ENCODE results near the gene SAMD4B. TPM values are rescaled to one million over a fixed set of nuclear protein-coding genes. Genes with fewer than 3 reads are reported as not detected.

The SAMD4B gene
- total and polyA plus RNA-seq, 9 of the 15 experiments (the other 6 are each of a cell fraction or from before 2014, with no cell fraction given) = 3.4 to 90.5 (median 38.0) TPM

- no peak for TF ChIP-seq NKRF (IDR thresholded peaks at IDR 0.05; ENCODE audit: borderline replicate concordance)
- TF ChIP-seq NELFE (IDR thresholded peaks at IDR 0.05; ENCODE audit: insufficient read depth, insufficient read length) = no peak
- TF ChIP-seq DPF2 (IDR thresholded peaks at IDR 0.05) = peak; percentile 80; the same call in 1 of the 2 replicates
- peak; percentile 22 for TF ChIP-seq POLR2B (IDR thresholded peaks at IDR 0.05; ENCODE audit: low read depth, partially characterized antibody)
- TF ChIP-seq RAD21 (CRISPR knock-in tag; conservative IDR thresholded peaks at IDR 0.05 in 1 of 2, IDR thresholded peaks at IDR 0.05 in 1 of 2) = no peak
- peak; percentile 25; the same call in 1 of the 2 replicates for TF ChIP-seq ZNF395 (CRISPR knock-in tag; IDR thresholded peaks at IDR 0.05)
- TF ChIP-seq ZBTB7A (IDR thresholded peaks at IDR 0.05; ENCODE audit: borderline replicate concordance, control insufficient read depth, low read depth, low read length) = no peak; the same call in none of the 2 replicates
- 0 out of 2 replicates have a peak, but pooled peaks have one; percentile 24 for TF ChIP-seq ARID2 (IDR thresholded peaks at IDR 0.05)
- no peak for TF ChIP-seq ZNF41 (CRISPR knock-in tag; conservative IDR thresholded peaks at IDR 0.05)
- no peak for TF ChIP-seq NCOA6 (IDR thresholded peaks at IDR 0.05)
- TF ChIP-seq ZBED1 (IDR thresholded peaks at IDR 0.05) = no peak
- TF ChIP-seq SRF (CRISPR knock-in tag; IDR thresholded peaks at IDR 0.05) = no peak
- TF ChIP-seq ZFX (CRISPR knock-in tag; IDR thresholded peaks at IDR 0.05) = peak; percentile 79
- no peak for TF ChIP-seq SUPT5H (IDR thresholded peaks at IDR 0.05)
- peak; percentile 29 to 71 for TF ChIP-seq MNT (conservative IDR thresholded peaks at IDR 0.05)
- TF ChIP-seq HDAC2 (IDR thresholded peaks at IDR 0.05) = peak; percentile 41; the same call in 1 of the 2 replicates
- 0 out of 2 replicates have a peak, but pooled peaks have one; percentile 6 for TF ChIP-seq ATF6 (CRISPR knock-in tag; IDR thresholded peaks at IDR 0.05)
- peak; percentile 96 for TF ChIP-seq JUND (IDR thresholded peaks at IDR 0.05; ENCODE audit: borderline replicate concordance, low read depth, low read length)
- peak; percentile 92; the same call in 1 of the 3 replicates for TF ChIP-seq JUND (tag; IDR thresholded peaks at IDR 0.05; ENCODE audit: borderline replicate concordance, low read depth, low read length)
- no peak for TF ChIP-seq TAL1 (IDR thresholded peaks at IDR 0.05)
These were observed 61.4 kb downstream of the SAMD4B start (continued) for GRCh38 chr19:39403331-39404312.

Data from K562 (cell line).